GM12875 (cell line): ENCODE data around the gene TRIL.

ENCODE experiments used
- H3K4me3 ChIP-seq: one replicate; pipeline ENCODE4 v1.5.1; 2011; ENCODE audit warnings: low read depth, low read length, control low read depth
- CTCF ChIP-seq: IDR thresholded peaks from 2 replicates; pipeline ENCODE4 v1.5.1; 2011; ENCODE audit warnings: low read depth, mild to moderate bottlenecking, control low read depth, inconsistent platforms, low read length, moderate library complexity, borderline replicate concordance; ENCODE audit not compliant: insufficient read depth

TRIL gene

GRCh38 chr7:28999895-29000716 lies 42.0 kb upstream of the TRIL start:
- TF ChIP-seq CTCF: no peak
- no peak overlapping the region for H3K4me3 ChIP-seq

- no peak for TF ChIP-seq CTCF
- H3K4me3 ChIP-seq: no peak overlapping the region
Measured at GRCh38 chr7:28999427-28999826, 41.3 kb upstream of the TRIL start.

- TF ChIP-seq CTCF: no peak
- H3K4me3 ChIP-seq: no peak overlapping the region
Measured at GRCh38 chr7:28998105-28998504, 40.0 kb upstream of the TRIL start.

- no peak for TF ChIP-seq CTCF
- no peak overlapping the region for H3K4me3 ChIP-seq
Measured at GRCh38 chr7:28996836-28997235, 38.7 kb upstream of the TRIL start.

GRCh38 chr7:28993371-28993770 lies 35.2 kb upstream of the TRIL start:
- TF ChIP-seq CTCF: no peak
- no peak overlapping the region for H3K4me3 ChIP-seq

GRCh38 chr7:28992798-28993197 lies 34.7 kb upstream of the TRIL start:
- TF ChIP-seq CTCF: no peak
- no peak overlapping the region for H3K4me3 ChIP-seq
